SK-N-MC (cell line): ENCODE results near the gene NLK.
"Not testable (repeated sequence)": the region's sequence is repeated elsewhere in the genome, so short reads cannot be mapped to it uniquely, and the experiment has no call there.

Experiments
- DNase-seq: peaks from one replicate; pipeline ENCODE4 v3.0.0-alpha.2; 2011; ENCODE audit warnings: low read depth, low spot score
- H3K27ac ChIP-seq: fragments of 200-600 bp; sonication (generic); 2 replicates; pipeline ENCODE4 v1.5.1; 2016; ENCODE audit warnings: mixed run types
- H3K36me3 ChIP-seq: fragments of 200-600 bp; sonication (generic); 2 replicates; pipeline ENCODE4 v1.6.1; 2017; ENCODE audit warnings: antibody characterized with exemption, low read length, mixed read lengths; ENCODE audit not compliant: insufficient read depth
- H3K4me3 ChIP-seq: fragments of 200-600 bp; sonication (generic); 2 replicates; pipeline ENCODE4 v1.5.1; 2016
- H3K9ac ChIP-seq: fragments of 200-600 bp; sonication (generic); 2 replicates; pipeline ENCODE4 v1.8.0; 2017; ENCODE audit warnings: mixed run types, mixed read lengths; ENCODE audit not compliant: insufficient read length
- H3K9me3 ChIP-seq: fragments of 200-600 bp; sonication (generic); 2 replicates; pipeline ENCODE4 v1.6.1; 2017; ENCODE audit warnings: low read depth, mild to moderate bottlenecking, antibody characterized with exemption, low read length, moderate library complexity, mixed read lengths
- EZH2 ChIP-seq: fragments of 200-600 bp; sonication (generic); IDR thresholded peaks from one replicate; pipeline ENCODE4 v1.6.1; 2017; ENCODE audit warnings: antibody characterized with exemption
- FOXP2 ChIP-seq: optimal IDR thresholded peaks from 2 replicates; pipeline ENCODE3; 2011; ENCODE audit warnings: mild to moderate bottlenecking, moderate library complexity; ENCODE audit not compliant: insufficient read depth; ENCODE audit errors: extremely low read length, control extremely low read depth
- POLR2AphosphoS5 ChIP-seq: IDR thresholded peaks from 2 replicates; pipeline ENCODE4 v1.6.1; 2012; ENCODE audit warnings: mild to moderate bottlenecking, low read depth, low read length, borderline replicate concordance

The NLK gene

DNA sequence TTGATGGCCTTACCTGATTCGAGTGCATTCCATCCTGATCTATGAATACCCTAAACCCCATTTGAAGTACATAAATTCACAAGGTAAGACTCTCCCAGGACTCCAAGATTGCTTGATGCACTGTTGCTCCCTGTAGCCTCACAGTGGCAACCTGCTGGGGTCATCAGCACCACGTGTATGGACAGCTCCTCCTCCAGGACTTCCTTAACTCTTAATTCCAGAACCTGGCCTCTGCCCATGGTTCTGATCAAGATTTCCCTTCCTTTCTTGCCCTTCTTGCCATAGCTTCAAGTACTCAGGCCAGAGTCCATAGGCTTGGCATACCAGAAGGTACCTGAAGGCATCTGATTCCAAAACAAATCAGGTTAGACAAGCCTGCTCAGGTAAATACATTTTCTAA is 34.0 kb upstream of the NLK start:
- H3K9me3 ChIP-seq, result no peaks in the 10 kb centered on the region
- H3K36me3 ChIP-seq, result no peaks in the 10 kb centered on the region
- TF ChIP-seq POLR2AphosphoS5 (no peak), FOXP2 (no peak), EZH2 (no peak)
- H3K27ac ChIP-seq, result no peak overlapping the region
- H3K9ac ChIP-seq, result no peak overlapping the region
- H3K4me3 ChIP-seq, result no peak overlapping the region
- peak; percentile 18 for DNase-seq

- TF ChIP-seq FOXP2 (no peak), EZH2 (no peak), POLR2AphosphoS5 (no peak)
- Histone ChIP-seq H3K9me3 (no peaks in the 10 kb centered on the region), H3K4me3 (no peak overlapping the region), H3K36me3 (no peaks in the 10 kb centered on the region), H3K9ac (no peak overlapping the region), H3K27ac (no peak overlapping the region)
- DNase-seq, result no peak
Observed at GRCh38 chr17:28010406-28010805, 32.1 kb upstream of the NLK start.

- Histone ChIP-seq H3K27ac (no peak overlapping the region), H3K9ac (no peak overlapping the region)
- no peak for DNase-seq
Observed at GRCh38 chr17:28018439-28019070, 23.9 kb upstream of the NLK start.

GRCh38 chr17:28020515-28020914 is 22.0 kb upstream of the NLK start:
- Histone ChIP-seq H3K9ac (no peak overlapping the region), H3K27ac (no peak overlapping the region), H3K9me3 (no peaks in the 10 kb centered on the region), H3K36me3 (no peaks in the 10 kb centered on the region), H3K4me3 (no peak overlapping the region)
- no peak for DNase-seq
- TF ChIP-seq EZH2 (no peak), FOXP2 (no peak), POLR2AphosphoS5 (no peak)

More at GRCh38 chr17:28018439-28019070, 23.9 kb upstream of the NLK start:
- H3K4me3 ChIP-seq, result no peak overlapping the region
- no peaks in the 10 kb centered on the region for H3K36me3 ChIP-seq
- no peaks in the 10 kb centered on the region for H3K9me3 ChIP-seq
- TF ChIP-seq EZH2 (no peak), POLR2AphosphoS5 (no peak), FOXP2 (no peak)

DNA sequence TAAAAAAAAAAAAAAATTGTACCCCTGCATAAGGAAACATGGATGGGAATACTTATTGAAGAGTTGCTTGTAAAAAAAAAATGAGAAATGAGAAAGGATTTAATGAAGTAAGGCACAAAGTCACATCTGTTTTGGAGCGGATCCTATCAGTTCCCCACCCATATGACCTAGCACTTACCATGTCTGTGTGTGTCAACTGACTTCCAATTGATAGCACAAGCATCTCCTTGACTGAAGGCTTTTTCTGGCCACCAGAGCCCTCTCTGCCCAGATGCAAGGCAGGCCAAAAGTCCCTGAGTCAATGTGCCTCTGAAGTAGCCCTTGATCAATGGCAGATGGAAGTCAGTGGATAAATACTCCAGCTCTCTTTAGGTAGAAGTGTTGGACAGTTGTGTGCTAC is 13.4 kb upstream of the NLK start:
- H3K9me3 ChIP-seq, result no peaks in the 10 kb centered on the region
- H3K9ac ChIP-seq, result no peak overlapping the region
- no peaks in the 10 kb centered on the region for H3K36me3 ChIP-seq
- no peak overlapping the region for H3K4me3 ChIP-seq
- no peak for DNase-seq
- no peak overlapping the region for H3K27ac ChIP-seq
- no peak for TF ChIP-seq FOXP2
- TF ChIP-seq POLR2AphosphoS5, result no peak
- TF ChIP-seq EZH2, result no peak

DNA sequence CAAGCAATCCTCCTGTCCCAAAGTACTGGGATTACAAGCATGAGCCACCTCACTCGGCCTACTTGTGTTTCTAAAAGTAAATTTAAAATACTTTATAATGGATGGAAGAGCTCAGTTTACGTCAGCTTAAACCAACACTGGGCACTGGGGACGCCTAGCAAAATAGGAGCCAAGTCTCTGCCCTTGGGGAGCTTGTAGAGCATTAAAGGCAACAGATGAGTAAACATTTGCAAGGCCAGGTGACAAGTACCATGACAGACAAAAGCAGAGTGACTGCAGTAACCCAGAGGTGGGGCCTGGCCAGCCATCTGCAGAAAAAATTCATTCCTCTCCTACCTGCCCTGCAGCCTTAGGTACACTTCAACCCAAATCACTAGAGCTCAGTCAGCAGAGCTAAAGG is 12.1 kb upstream of the NLK start:
- Histone ChIP-seq H3K9me3 (no peaks in the 10 kb centered on the region), H3K9ac (no peak overlapping the region), H3K36me3 (no peaks in the 10 kb centered on the region), H3K27ac (no peak overlapping the region), H3K4me3 (no peak overlapping the region)
- TF ChIP-seq FOXP2 (no peak), POLR2AphosphoS5 (no peak), EZH2 (no peak)
- DNase-seq, result no peak

DNA sequence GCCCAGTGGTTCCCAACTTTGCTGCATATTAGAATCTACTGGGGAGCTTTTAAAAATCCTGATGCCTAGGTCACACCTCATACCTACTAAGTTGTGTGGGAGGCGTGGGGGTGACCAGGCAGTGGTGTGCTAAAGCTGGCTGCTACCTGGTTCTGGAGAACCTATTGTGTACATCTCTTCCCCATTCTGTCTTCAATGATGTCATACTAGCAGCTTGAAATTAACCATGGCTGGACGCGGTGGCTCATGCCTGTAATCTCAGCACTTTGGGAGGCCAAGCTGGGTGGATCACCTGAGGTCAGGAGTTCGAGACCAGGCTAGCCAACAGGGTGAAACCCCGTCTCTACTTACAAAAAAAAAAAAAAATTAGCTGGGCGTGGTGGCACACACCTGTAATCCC is 11.3 kb upstream of the NLK start:
- no peak overlapping the region for H3K27ac ChIP-seq
- no peaks in the 10 kb centered on the region for H3K36me3 ChIP-seq
- no peak overlapping the region for H3K9ac ChIP-seq
- DNase-seq, result no peak
- no peak for TF ChIP-seq POLR2AphosphoS5
- no peak for TF ChIP-seq FOXP2
- TF ChIP-seq EZH2, result no peak
- no peaks in the 10 kb centered on the region for H3K9me3 ChIP-seq
- H3K4me3 ChIP-seq, result no peak overlapping the region

GRCh38 chr17:28033972-28034714 is 8.3 kb upstream of the NLK start:
- Histone ChIP-seq H3K9ac (no peak overlapping the region), H3K27ac (peak overlapping the region; percentile 56; the same call in 1 of the 2 replicates), H3K36me3 (no peaks in the 10 kb centered on the region), H3K9me3 (no peaks in the 10 kb centered on the region), H3K4me3 (peak overlapping the region; percentile 47; the same call in 1 of the 2 replicates)
- DNase-seq, result peak; percentile 66
- TF ChIP-seq POLR2AphosphoS5, result no peak
- no peak for TF ChIP-seq FOXP2
- TF ChIP-seq EZH2, result no peak

- H3K36me3 ChIP-seq, H3K9me3 ChIP-seq, H3K4me3 ChIP-seq, DNase-seq, H3K9ac ChIP-seq, H3K27ac ChIP-seq: not testable (repeated sequence)
Observed at GRCh38 chr17:28035452-28035851, 7.0 kb upstream of the NLK start.

GRCh38 chr17:28035884-28036283 is 6.6 kb upstream of the NLK start:
- not testable (repeated sequence) for H3K9ac ChIP-seq, H3K27ac ChIP-seq

More at GRCh38 chr17:28035884-28036283, 6.6 kb upstream of the NLK start:
- not testable (repeated sequence) for H3K4me3 ChIP-seq, H3K9me3 ChIP-seq, DNase-seq, H3K36me3 ChIP-seq
